HG03565 (cell line): ENCODE measurements around the gene MRPL16.

Experiments
- ATAC-seq: cut with Tn5 transposase; IDR thresholded peaks from one replicate; pipeline ENCODE4 v1.9.1; 2021; ENCODE audit warnings: mild to moderate bottlenecking, moderate library complexity; ENCODE audit not compliant: unreplicated experiment

MRPL16 gene

GRCh38 chr11:59773083-59773440, 37.5 kb downstream of the MRPL16 start:
- ATAC-seq, result no peak

DNA sequence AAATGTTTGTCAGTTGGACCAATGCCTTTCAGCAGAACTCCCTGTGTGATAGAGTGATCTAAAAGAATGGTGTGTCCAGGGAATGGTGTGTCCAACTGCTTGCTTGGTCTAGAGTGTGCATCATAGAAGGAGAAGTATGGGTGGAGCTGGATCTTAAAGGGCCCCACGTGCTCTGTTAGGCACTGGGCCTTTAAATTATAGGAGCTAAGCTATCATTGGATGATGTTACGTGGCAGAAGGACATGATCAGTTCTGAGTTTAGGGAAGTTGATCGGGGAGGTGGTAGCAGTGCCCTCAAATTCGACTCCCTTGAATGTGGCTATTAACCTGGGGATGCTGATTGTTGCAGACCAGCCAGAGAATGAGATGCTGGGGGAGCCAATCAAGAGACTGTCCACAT, 39.0 kb downstream of the MRPL16 start:
- no peak for ATAC-seq

GRCh38 chr11:59770869-59771268, 39.7 kb downstream of the MRPL16 start:
- no peak for ATAC-seq

DNA sequence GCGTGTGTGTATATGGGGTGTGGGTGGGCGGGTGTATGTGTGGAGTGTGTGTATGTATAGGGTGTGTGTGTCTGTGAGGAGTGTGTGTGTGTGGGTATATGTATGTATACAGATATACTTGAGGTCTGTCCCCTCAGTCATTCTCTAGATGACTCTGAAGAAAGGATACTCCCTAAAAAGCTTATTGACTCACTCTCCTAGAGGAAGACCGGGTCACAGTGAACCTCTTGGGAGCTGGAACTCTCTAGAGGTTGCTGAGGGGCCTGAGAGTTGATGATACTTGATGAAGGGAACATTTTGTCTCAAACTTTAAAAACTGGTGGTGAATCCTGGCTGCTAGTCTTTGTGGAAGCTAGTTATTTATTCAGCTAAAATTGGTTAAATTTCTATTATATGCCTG, 40.3 kb downstream of the MRPL16 start:
- ATAC-seq, result no peak

GRCh38 chr11:59769828-59770227, 40.8 kb downstream of the MRPL16 start:
- ATAC-seq, result no peak

- no peak for ATAC-seq
These were observed 41.5 kb downstream of the MRPL16 start for GRCh38 chr11:59769111-59769510.

GRCh38 chr11:59767225-59767611, 43.4 kb downstream of the MRPL16 start:
- ATAC-seq, result no peak

DNA sequence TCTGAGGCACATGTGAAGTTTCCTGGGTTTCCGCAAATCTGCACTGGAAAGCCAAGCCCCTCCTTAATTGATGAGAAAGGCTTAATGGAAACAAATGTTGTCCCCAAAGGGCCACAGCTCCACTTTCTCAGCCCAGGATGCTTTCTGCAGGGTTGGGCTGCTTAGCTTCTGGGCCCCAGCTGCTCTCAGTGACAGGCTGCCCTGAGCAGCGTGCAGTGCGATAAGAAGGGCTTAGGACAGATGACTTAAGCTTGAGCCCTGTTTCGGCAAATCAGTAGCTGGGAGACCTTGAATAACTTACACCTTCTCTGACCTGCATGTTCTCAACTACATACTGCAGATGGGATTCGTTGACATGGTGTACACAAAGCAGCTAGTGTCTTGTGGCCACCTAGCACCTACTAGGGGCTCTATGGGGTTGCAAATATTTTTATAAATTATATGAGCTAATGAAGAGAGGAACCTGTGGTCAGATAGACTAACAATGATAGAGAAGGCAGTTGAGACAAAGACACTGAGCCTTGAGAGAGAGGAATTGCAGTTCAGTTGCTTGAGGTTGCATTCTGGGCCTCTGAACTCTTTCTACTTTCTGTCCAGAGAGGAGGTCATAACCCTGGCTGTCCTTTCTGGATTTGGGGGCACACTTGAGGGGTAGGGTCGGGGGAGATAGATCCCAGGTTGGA, 43.9 kb downstream of the MRPL16 start:
- no peak for ATAC-seq

- ATAC-seq, result no peak
These were observed 45.4 kb downstream of the MRPL16 start for GRCh38 chr11:59765068-59765735.

- no peak for ATAC-seq
These were observed 48.6 kb downstream of the MRPL16 start for GRCh38 chr11:59761993-59762392.

DNA sequence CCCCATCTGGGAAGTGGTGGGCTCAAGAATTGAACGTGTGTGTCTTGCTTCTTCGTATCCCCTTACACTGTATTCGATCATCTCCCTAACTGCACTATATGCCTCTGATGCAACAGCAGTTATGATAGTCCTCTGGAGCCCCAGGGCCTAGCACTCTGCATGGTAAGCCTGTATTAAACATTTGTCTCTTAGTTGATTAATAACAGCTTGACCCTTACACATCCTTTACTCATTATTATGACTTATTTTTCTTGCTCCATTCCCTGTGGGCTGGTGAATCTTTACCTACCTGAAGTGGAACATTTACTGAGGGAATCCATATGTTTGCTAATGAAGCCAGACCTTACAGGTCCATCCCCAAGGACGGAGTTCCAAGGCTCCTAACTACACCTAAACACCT, 49.8 kb downstream of the MRPL16 start:
- ATAC-seq, result no peak

- no peak for ATAC-seq
These were observed 50.7 kb downstream of the MRPL16 start for GRCh38 chr11:59759900-59760299.

DNA sequence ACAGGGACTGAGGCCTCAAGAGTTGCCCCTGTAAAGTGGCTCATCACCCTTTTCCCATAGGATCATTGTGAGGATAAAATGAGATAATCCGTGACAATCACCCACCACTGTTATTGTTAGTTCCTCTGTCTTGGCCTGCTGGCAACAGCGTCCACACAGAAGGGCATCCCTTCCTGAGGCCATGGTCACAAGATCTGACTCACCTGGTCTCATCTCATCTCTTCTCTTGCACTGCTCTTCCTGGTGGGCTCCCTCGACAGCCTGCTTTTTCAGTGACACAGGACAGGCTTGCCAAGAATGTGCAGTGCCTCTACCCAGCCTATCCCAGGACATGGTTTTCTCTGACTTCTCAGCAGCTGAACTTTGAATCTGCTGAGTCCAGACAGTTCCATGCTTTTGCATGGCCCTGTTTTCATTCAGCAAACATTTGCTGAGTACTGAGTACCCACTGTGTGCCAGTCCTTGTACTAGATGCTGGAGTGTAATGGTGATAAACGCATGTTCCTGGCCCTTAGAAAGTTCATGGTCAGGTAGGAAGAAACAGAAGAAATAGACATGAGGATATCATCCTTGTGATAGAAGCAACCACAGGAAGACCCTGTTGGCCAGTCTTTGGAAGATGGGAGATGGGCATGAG, 52.1 kb downstream of the MRPL16 start:
- no peak for ATAC-seq

GRCh38 chr11:59756845-59757244, 53.7 kb downstream of the MRPL16 start:
- ATAC-seq, result peak; percentile 37

- no peak for ATAC-seq
These were observed 54.1 kb downstream of the MRPL16 start for GRCh38 chr11:59756558-59756840.
